ENCODE measurements around the gene SRGAP2C.
"Not testable (repeated sequence)": the region's sequence is repeated elsewhere in the genome, so short reads cannot be mapped to it uniquely, and the experiment has no call there.

SRGAP2C gene

DNA sequence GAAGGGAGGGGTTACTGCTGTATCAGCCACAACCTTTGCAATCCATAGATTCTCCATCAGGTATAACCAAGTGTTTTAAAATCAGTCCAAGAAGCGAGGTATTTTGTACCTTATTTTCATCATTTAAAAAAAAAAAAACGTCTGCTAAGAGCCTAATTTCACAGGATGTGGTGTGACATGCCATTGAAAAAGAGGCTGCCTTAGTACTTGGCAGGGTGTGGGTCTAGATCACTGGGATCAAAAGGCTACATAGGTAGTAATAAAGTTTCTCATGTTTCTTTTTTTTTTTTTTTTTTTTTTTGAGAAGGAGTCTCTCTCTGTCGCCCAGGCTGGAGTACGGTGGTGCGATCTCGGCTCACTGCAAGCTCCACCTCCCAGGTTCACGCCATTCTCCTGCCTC lies 192.2 kb downstream of the SRGAP2C start:
- DNase-seq (ENCODE audit: low read depth in 3 of 3): not testable (repeated sequence)

GRCh38 chr1:121378757-121379156 lies 194.0 kb downstream of the SRGAP2C start:
- not testable (repeated sequence) for DNase-seq (ENCODE audit: low read depth in 3 of 3)

GRCh38 chr1:121384754-121385153 lies 200.0 kb downstream of the SRGAP2C start:
- DNase-seq (ENCODE audit: low read depth in 3 of 3): not testable (repeated sequence)

DNA sequence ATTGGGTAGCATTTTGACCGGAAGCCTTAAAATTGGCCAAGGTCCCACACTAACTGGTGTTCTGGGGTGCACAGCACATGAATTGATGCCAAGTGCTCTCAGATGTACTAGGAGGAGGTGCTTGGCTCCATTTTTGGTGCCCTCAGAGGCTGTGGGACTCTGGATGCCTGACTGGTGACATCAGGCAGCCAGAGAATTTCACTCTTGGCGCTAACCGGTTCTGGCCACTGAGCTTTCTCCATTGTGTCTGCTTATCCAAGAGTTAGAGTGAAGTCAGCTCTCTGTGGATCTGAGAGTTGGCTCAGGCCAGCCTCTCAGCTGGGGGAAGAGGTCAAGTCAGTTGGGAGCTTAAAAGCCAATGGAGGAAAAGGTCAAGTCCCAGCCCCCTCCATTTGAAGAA lies 200.4 kb downstream of the SRGAP2C start:
- DNase-seq (ENCODE audit: low read depth in 3 of 3): not testable (repeated sequence)

DNA sequence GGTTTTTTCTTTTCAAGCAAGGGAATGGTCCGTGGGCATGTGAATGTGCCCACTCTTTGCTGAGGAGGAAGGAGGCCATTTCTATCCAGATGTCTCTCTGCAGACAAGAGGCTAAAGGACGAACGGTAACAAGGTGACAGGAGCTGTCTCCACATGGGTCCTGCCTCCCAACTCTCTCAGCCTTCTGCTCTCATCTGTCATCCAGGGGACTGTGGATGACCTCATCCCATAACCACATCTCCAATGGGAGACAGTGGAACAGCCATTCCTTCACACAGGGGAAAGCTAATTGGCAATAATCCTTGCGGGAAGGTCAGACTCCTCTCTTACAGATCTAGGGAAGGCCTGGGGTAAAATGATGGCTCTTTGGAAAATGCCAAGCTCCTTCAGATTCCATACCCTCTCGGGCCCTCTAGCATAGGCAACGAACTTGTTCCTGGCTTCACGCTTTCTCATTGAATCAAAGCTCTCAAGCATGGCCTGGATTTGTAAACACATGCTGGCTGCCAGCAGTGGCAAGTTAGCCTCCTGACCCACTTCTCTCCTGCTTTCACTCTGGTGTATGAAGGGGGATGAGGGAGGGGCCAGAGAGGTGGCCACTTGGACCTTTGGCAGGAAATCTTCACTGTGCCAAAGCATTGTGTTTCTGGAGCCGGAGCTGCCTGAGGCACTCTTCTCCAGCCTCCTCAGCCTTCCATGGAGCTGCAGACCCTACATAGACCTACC lies 201.0 kb downstream of the SRGAP2C start:
- DNase-seq (ENCODE audit: low read depth in 3 of 3): not testable (repeated sequence)

GRCh38 chr1:121386319-121386948 lies 201.7 kb downstream of the SRGAP2C start:
- DNase-seq (ENCODE audit: low read depth in 3 of 3): not testable (repeated sequence)

GRCh38 chr1:121389895-121390560 lies 205.3 kb downstream of the SRGAP2C start:
- DNase-seq (ENCODE audit: low read depth in 3 of 3): not testable (repeated sequence)

- not testable (repeated sequence) for DNase-seq (ENCODE audit: low read depth in 3 of 3)
Observed at GRCh38 chr1:121392130-121392529, 207.4 kb downstream of the SRGAP2C start.

DNA sequence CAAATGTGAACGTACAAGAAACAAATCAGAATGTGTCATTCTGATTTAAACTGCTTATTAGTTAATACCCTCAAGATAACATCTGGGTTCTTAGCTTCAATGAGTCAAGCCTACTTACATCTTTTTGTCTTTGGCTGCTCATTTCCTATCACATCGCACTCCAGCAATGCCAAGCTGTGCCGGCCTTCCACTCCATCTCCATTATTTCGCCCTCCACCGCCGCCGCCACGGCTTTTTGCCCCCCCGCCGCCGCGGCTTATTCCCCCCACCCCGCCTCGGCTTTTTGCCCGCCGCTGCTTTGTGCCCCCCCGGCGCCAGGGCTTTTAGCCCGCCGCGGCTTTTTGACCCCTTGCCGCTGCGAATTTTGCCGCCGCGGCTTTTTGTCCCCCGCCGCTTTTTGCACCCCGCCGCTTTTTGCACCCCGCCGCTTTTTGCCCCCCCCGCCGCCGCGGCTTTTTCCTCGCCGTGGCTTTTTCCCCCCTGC lies 211.0 kb downstream of the SRGAP2C start:
- DNase-seq (ENCODE audit: low read depth in 3 of 3): not testable (repeated sequence)

DNA sequence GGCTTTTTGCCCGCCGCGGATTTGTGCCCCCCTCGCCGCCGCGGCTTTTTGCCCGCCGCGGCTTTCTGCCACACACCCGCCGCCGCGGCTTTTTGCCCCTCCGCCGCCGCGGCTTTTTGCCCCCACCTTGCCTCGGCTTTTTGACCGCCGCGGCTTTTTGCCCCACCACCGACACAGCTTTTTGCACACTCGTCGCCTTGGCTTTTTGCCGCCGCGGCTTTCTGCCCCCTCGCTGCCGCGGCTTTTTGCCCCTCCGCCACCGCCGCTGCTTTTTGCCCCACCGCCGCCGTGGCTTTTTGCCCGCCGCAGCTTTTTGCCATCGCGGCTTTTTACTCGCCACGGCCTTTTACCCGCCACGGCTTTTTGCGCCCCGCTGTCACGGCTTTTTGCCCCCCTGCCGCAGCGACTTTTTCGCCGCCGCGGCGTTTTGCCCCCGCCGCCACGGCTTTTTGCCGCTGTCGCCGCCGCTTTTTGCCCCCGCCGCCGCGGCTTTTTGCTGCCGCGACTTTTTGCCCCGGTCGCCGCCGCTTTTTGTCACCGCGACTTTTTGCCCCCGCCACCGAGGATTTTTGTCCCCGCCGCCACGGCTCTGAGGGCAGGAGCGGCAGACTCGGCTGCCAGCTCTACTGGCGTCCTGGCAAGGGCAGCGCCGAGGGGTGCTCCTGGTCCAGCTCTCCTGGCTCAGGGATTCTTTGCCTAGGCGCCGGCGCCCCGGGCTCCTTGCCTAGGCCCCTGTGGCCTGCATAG lies 211.7 kb downstream of the SRGAP2C start:
- not testable (repeated sequence) for DNase-seq (ENCODE audit: low read depth in 3 of 3)

- not testable (repeated sequence) for DNase-seq (ENCODE audit: low read depth in 3 of 3)
Observed at GRCh38 chr1:121397101-121397500, 212.3 kb downstream of the SRGAP2C start.

DNA sequence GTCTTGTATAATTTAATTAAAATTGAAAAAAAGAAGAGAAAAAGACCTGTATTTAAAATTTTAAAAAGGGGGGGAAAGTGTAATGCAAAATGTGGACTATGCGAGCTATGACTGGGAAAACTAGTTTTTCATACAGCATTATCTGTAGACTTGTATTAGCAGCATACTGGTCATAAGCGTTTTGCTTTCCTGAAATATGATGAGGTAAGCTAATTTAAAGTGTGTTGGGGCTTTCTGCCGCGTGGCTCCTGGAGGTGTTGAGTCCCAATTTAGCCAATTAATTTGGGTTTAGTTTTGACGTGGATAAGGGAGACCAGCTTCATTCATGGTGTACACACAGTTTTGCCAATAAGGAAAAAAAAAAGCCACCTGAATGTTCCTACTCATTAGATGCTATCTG lies 214.4 kb downstream of the SRGAP2C start:
- DNase-seq (ENCODE audit: low read depth in 3 of 3): not testable (repeated sequence)

- not testable (repeated sequence) for DNase-seq (ENCODE audit: low read depth in 3 of 3)
Observed at GRCh38 chr1:121400108-121400507, 215.3 kb downstream of the SRGAP2C start.

GRCh38 chr1:121400541-121401310 lies 216.0 kb downstream of the SRGAP2C start:
- DNase-seq (ENCODE audit: low read depth in 3 of 3): not testable (repeated sequence)

DNA sequence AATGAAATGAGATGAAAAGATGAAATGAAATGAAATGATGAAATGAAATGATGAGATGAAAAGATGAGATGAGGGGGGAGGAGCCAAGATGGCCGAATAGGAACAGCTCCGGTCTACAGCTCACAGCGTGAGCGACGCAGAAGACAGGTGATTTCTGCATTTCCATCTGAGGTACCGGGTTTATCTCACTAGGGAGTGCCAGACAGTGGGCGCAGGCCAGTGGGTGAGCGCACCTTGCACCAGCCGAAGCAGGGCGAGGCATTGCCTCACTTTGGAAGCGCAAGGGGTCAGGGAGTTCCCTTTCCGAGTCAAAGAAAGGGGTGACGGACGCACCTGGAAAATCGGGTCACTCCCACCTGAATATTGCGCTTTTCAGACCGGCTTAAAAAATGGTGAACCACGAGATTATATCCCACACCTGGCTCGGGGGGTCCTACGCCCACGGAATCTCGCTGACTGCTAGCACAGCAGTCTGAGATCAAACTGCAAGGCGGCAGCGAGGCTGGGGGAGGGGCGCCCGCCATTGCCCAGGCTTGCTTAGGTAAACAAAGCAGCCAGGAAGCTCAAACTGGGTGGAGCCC lies 216.7 kb downstream of the SRGAP2C start:
- DNase-seq (ENCODE audit: low read depth in 3 of 3): not testable (repeated sequence)

DNA sequence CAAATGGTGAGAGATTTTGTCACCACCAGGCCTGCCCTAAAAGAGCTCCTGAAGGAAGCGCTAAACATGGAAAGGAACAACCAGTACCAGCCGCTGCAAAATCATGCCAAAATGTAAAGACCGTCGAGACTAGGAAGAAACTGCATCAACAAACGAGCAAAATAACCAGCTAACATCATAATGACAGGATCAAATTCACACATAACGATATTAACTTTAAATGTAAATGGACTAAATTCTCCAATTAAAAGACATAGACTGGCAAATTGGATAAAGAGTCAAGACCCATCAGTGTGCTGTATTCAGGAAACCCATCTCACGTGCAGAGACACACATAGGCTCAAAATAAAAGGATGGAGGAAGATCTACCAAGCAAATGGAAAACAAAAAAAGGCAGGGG lies 218.5 kb downstream of the SRGAP2C start:
- not testable (repeated sequence) for DNase-seq (ENCODE audit: low read depth in 3 of 3)

GRCh38 chr1:121408354-121408753 lies 223.6 kb downstream of the SRGAP2C start:
- no peak for DNase-seq (ENCODE audit: low read depth in 3 of 3)

GRCh38 chr1:121413821-121414220 lies 229.0 kb downstream of the SRGAP2C start:
- DNase-seq (ENCODE audit: low read depth in 3 of 3): no peak

- no peak for DNase-seq (ENCODE audit: low read depth in 3 of 3)
Observed at GRCh38 chr1:121414905-121415304, 230.1 kb downstream of the SRGAP2C start.

- DNase-seq (ENCODE audit: low read depth in 3 of 3): no peak
Observed at GRCh38 chr1:121417325-121417923, 232.6 kb downstream of the SRGAP2C start.
